ENCODE data around the gene PIGU. TPM values are rescaled to one million over a fixed set of nuclear protein-coding genes. Genes with fewer than 3 reads are reported as not detected.

The PIGU gene
- total and polyA plus RNA-seq, 2 of the 13 experiments (the other 11 are each of a cell fraction or from before 2014, with no cell fraction given) = 45.5 to 231 TPM

- 96% methylated on average over 1 of the region's 1 CpG for whole genome bisulfite sequencing (ENCODE audit: low lambda C conversion rate)
- Histone ChIP-seq H3K27ac (ENCODE audit: extremely low read length, insufficient read depth, low read length) (no peak overlapping the region), H3K36me3 (replicated peaks in 1 of 2; ENCODE audit: control insufficient read depth in 1 of 2, insufficient read depth in 2 of 2, low read length in 2 of 2) (peaks cover 11 to 45% of the 10 kb centered on the region in 2 experiments), H3K4me3 (replicated peaks in 1 of 3; ENCODE audit: insufficient read depth in 1 of 3, low read depth in 2 of 3, low read length in 3 of 3) (no peak overlapping the region), H3K9me3 (ENCODE audit: low read length) (no peaks in the 10 kb centered on the region), H3K9ac (ENCODE audit: insufficient read depth, low read depth, low read length) (no peak overlapping the region), H3K79me2 (ENCODE audit: insufficient read depth, low read length) (no peaks in the 10 kb centered on the region), H3K27me3 (ENCODE audit: control insufficient read depth in 1 of 2, insufficient read depth in 2 of 2, low read length in 2 of 2) (no peaks in the 10 kb centered on the region), H4K20me1 (ENCODE audit: insufficient read depth, low read length) (no peaks in the 10 kb centered on the region), H3K4me2 (ENCODE audit: low read depth, low read length) (no peak overlapping the region), H2AFZ (ENCODE audit: low read length) (no peak overlapping the region), H3K4me1 (ENCODE audit: insufficient read depth, low read length) (peaks cover 33% of the 10 kb centered on the region)
- intact Hi-C loops (cut with micrococcal nuclease; ENCODE audit: unreplicated experiment) = no loop called here
- BruUV-seq (replicated peaks) = no TSS peak
- DNase-seq (ENCODE audit: low spot score) = no peak
- no peak for FAIRE-seq
- in situ Hi-C loops (cut with HindIII; ENCODE audit: extremely low pct_ligation_motif_present, low pct_unique_long_range_greater_than_20kb) = no loop called here
- POLR2A ChIA-PET = no interaction called here
- ATAC-seq = no peak
- no peak for TF ChIP-seq NR2F6 (IDR thresholded peaks at IDR 0.05)
- TF ChIP-seq NR2F6 (CRISPR knock-in tag; IDR thresholded peaks at IDR 0.05) = peak; percentile 41; the same call in 1 of the 2 replicates
- peak; percentile 26; the same call in 1 of the 2 replicates for TF ChIP-seq RARA (CRISPR knock-in tag; IDR thresholded peaks at IDR 0.05)
- TF ChIP-seq ZNF883 (CRISPR knock-in tag; IDR thresholded peaks at IDR 0.05; ENCODE audit: not compliant biosample characterization) = no peak
- CTCF ChIA-PET (ENCODE audit: low intra/inter-chr PET ratio, low total read pairs) = no interaction called here
These were observed 34.9 kb downstream of the PIGU start for GRCh38 chr20:34642009-34642408.

- Histone ChIP-seq H3K79me2 (ENCODE audit: insufficient read depth, low read length) (no peaks in the 10 kb centered on the region), H3K36me3 (replicated peaks in 1 of 2; ENCODE audit: control insufficient read depth in 1 of 2, insufficient read depth in 2 of 2, low read length in 2 of 2) (peaks cover 15 to 60% of the 10 kb centered on the region in 2 experiments), H3K4me2 (ENCODE audit: low read depth, low read length) (0 out of 2 replicates have a peak overlapping the region, but pooled peaks have one; percentile 3), H3K9ac (ENCODE audit: insufficient read depth, low read depth, low read length) (peak overlapping the region; percentile 3; the same call in 1 of the 2 replicates), H3K27me3 (ENCODE audit: control insufficient read depth in 1 of 2, insufficient read depth in 2 of 2, low read length in 2 of 2) (no peaks in the 10 kb centered on the region), H3K27ac (ENCODE audit: extremely low read length, insufficient read depth, low read length) (peak overlapping the region; percentile 30), H2AFZ (ENCODE audit: low read length) (no peak overlapping the region), H4K20me1 (ENCODE audit: insufficient read depth, low read length) (no peaks in the 10 kb centered on the region), H3K4me3 (replicated peaks in 1 of 3; ENCODE audit: insufficient read depth in 1 of 3, low read depth in 2 of 3, low read length in 3 of 3) (no peak overlapping the region), H3K9me3 (ENCODE audit: low read length) (no peaks in the 10 kb centered on the region), H3K4me1 (ENCODE audit: insufficient read depth, low read length) (peaks cover 48% of the 10 kb centered on the region)
- FAIRE-seq (no peak), ATAC-seq (peak; percentile 72), DNase-seq (ENCODE audit: low spot score) (peak; percentile 58)
- in situ Hi-C loops (cut with HindIII; ENCODE audit: extremely low pct_ligation_motif_present, low pct_unique_long_range_greater_than_20kb) = no loop called here
- intact Hi-C loops (cut with micrococcal nuclease; ENCODE audit: unreplicated experiment) = loop anchor here (5.0 kb wide), 1 partner anchor 68 kb away; no protein-coding TSS in a partner anchor
- 49% methylated on average over 2 of the region's 2 CpGs for WGBS (ENCODE audit: low lambda C conversion rate)
- no TSS peak for BruUV-seq (replicated peaks)
- POLR2A ChIA-PET = interaction anchor here (1.0 to 2.7 kb wide), 5 partner anchors 11 to 66 kb away, joined by 3 to 18 read pairs (median 3); partner anchors contain the start of gene TP53INP2
- CTCF ChIA-PET (ENCODE audit: low intra/inter-chr PET ratio, low total read pairs) = no interaction called here
- no peak for TF ChIP-seq ZFP36 (IDR thresholded peaks at IDR 0.05; ENCODE audit: borderline replicate concordance, low read depth, low read length, partially characterized antibody)
- TF ChIP-seq FOXA3 (CRISPR knock-in tag; IDR thresholded peaks at IDR 0.05) = peak; percentile 14; the same call in 1 of the 2 replicates
- 0 out of 2 replicates have a peak, but pooled peaks have one; percentile 29 for TF ChIP-seq SNAPC4 (CRISPR knock-in tag; IDR thresholded peaks at IDR 0.05)
- TF ChIP-seq SAP130 (CRISPR knock-in tag; IDR thresholded peaks at IDR 0.05; ENCODE audit: low read depth) = peak; percentile 38
- TF ChIP-seq HMG20A (CRISPR knock-in tag; IDR thresholded peaks at IDR 0.05; ENCODE audit: borderline replicate concordance) = peak; percentile 50; the same call in 1 of the 2 replicates
- TF ChIP-seq NR2F6 (IDR thresholded peaks at IDR 0.05) = no peak
- 0 out of 2 replicates have a peak, but pooled peaks have one; percentile 28 for TF ChIP-seq NR2F6 (CRISPR knock-in tag; IDR thresholded peaks at IDR 0.05)
- peak; percentile 35; the same call in 1 of the 2 replicates for TF ChIP-seq SALL1 (CRISPR knock-in tag; IDR thresholded peaks at IDR 0.05)
- no peak for TF ChIP-seq RNF2 (conservative IDR thresholded peaks at IDR 0.05; ENCODE audit: low read depth)
- TF ChIP-seq IKZF5 (CRISPR knock-in tag; IDR thresholded peaks at IDR 0.05) = peak; percentile 41; the same call in 1 of the 2 replicates
- TF ChIP-seq GATAD2A (CRISPR knock-in tag; IDR thresholded peaks at IDR 0.05) = 0 out of 2 replicates have a peak, but pooled peaks have one; percentile 14
- peak; percentile 34 for TF ChIP-seq XRCC5 (optimal IDR thresholded peaks at IDR 0.05; ENCODE audit: low read length)
These were observed 37.1 kb downstream of the PIGU start for GRCh38 chr20:34639755-34640222.
